HG03575 (cell line): ENCODE results near the gene PAK4.
"Not testable (repeated sequence)": the region's sequence is repeated elsewhere in the genome, so short reads cannot be mapped to it uniquely, and the experiment has no call there.

Source experiments
- ATAC-seq: cut with Tn5 transposase; IDR thresholded peaks from one replicate; pipeline ENCODE4 v1.9.1; 2021; ENCODE audit not compliant: unreplicated experiment, insufficient number of reproducible peaks, low FRiP score; ENCODE audit errors: extremely low read depth

PAK4 gene

GRCh38 chr19:39194832-39195542 lies 69.4 kb downstream of the PAK4 start:
- no peak for ATAC-seq

DNA sequence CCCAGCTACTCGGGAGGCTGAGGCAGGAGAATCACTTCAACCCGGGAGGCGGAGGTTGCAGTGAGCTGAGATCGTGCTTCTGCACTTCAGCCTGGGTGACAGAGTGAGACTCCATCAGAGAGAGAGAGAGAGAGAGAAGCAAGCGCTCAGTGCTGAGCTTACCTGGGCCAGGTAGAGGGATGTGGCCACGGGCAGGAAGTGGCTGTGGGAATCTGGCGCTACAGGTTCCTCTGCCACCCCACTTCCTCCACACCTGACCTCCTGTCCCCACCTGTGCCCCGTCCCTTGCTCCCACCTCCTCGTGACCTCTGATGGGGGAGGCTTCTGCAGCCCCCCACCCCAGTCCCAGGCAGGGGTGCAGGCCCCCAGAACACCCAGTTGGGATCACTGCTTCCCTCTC lies 70.2 kb downstream of the PAK4 start:
- no peak for ATAC-seq

DNA sequence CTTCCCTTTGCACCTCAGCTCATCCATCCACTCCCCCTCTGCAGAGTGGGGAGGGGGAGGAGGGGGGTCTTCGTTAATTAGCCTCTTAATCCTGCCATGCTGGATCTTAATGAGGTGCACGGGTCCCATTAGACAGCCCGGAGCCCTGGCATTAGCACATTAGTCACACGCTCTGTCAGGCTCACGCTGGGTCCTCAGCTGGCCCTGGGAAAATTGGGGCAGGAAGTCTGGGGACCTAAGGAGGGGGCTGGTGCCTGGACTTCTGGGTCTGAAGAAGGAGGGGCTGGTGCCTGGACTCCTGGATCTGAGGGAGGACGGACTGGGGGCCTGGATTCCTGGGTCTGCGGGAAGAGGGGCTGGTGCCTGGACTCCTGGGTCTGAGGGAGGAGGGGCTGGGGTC lies 70.7 kb downstream of the PAK4 start:
- no peak for ATAC-seq

DNA sequence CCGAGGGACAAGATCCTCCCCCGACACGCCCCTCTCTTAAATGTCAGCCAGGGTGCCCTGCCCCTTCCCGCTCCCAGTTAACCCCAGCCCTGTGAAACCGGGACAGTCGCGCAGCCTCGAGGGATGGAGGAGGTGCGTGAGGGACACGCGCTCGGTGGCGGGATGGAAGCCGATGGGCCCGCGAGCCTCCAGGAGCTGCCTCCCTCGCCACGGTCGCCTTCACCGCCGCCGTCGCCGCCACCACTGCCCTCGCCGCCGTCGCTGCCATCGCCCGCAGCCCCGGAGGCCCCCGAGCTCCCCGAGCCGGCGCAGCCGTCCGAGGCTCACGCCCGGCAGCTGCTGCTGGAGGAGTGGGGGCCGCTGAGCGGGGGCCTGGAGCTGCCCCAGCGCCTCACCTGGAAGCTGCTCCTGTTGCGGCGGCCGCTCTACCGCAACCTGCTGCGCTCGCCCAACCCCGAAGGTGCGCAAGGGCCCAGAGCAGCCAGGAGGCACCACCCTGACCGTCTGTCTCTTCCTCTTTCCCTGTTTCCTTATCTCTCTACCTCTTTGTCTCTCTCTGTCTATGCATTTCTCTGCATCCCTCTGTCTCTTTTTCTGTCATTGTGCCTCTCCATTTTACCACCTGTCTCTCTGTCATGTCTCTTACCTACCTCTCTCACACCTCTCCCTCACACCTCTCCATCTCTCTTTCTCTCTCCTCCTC lies 71.4 kb downstream of the PAK4 start, which contains the start of gene NCCRP1:
NCCRP1 (plus strand) TSS at position 105 of the 703 bp plus-strand sequence; CDS start at position 124, 19 bp downstream.
- ATAC-seq, result no peak

DNA sequence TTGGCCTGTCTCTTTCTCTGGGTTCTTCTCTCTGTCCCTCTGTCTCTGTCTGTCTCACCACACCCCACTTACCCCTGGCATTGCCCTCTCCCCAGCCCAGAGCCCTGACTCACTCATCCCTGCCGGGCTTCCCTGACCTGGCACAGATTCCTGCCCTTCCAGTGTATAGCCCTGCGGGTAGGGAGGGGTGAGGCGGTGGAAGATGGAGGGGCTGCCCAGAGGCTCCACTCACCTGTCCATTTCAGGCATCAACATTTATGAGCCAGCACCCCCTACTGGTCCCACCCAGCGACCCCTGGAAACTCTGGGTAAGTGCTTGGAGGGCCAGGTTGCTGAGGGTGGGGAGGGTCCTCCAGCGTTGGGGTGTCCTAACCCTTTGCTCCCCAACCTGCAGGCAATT lies 72.2 kb downstream of the PAK4 start:
- no peak for ATAC-seq

GRCh38 chr19:39199025-39199424 lies 73.4 kb downstream of the PAK4 start:
- no peak for ATAC-seq

GRCh38 chr19:39200066-39200802 lies 74.6 kb downstream of the PAK4 start:
- ATAC-seq, result no peak

DNA sequence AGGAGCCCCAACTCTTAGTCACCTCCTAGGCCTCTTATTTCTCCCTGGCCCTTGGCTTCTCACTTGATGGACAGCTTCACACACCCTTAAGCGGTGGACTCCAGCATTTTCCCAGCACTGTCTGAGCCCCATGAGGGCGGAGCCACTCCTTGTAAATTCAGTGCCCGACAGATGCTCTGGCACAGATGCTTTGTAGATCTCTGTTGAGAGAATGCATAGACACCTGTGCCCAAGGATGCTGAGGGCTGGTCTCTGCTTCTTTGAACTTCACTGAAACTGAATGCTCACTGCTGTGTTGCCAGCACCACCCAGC lies 75.2 kb downstream of the PAK4 start:
- ATAC-seq, result no peak

GRCh38 chr19:39202998-39203355 lies 77.4 kb downstream of the PAK4 start:
- no peak for ATAC-seq

- ATAC-seq, result no peak
These were observed 78.1 kb downstream of the PAK4 start, which contains the start of gene SYCN for GRCh38 chr19:39203372-39204341. SYCN (minus strand) TSS chr19:39204263; CDS start chr19:39204254, 9 bp downstream.

DNA sequence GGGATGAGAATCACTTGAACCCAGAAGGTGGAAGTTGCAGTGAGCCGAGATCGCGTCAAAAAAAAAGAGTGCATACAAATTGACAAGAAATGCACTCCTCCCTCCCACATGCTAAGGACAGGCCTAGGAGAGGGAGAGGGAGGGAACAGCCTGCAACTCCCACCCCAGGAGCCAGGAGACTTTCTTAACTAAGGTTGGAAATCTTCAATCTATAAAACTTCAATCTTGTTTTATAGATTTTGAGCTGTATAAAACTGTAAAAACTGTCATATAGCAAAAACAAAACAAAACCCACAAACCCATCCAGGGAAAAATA lies 79.8 kb downstream of the PAK4 start:
- ATAC-seq, result no peak

- ATAC-seq, result no peak
These were observed 80.5 kb downstream of the PAK4 start for GRCh38 chr19:39206122-39206521.

DNA sequence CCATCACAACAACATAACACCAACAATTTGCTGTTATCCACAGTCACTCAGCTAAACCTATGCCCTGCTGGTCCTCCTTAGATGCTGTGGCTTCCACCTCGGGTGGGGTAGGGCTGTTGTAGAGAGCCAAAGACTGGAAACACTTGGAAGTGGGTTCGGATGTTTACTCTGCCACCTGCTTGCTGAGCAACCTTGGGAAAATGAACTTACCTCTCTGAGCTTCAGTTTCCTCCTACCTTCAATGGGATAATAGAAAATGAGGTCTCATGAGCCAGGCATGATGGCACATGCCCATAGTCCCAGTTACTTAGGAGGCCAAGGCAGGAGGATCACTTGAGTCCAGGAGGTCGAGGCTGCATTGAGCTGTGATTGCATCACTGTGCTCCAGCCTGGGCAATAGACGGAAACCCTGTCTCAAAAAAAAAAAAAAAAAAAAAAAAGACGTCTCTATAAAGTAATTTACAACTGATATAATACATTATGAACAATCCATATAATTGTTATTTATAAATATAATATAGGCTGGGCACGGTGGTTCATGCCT lies 81.8 kb downstream of the PAK4 start:
- no peak for ATAC-seq

DNA sequence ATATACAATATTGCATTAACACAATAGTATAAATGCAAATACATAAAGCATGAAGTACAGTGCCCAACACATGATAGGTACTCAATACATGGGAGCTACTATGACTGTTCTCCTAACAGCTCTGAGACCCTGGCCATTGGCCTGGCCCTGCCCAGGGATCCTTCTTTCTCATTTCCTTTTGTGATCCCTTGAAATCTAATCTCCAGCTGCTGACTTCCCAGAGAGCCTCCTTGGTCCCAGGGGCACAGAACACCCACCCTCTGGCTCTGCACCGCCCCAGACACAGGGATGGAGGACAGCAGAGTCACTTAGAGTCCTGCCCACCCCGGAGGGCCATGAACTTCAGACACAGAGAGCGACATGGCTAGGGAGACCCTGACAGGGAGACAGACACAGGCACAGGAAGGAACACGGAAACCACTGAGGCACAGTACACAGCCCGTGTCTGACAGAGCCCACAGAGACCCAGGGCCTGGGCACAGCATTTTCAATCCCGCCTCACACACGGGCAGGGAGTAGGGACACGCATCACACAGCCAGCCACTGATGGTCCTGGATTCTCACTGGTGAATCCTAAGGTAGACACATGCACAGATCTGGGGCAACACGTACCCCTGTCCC lies 82.7 kb downstream of the PAK4 start:
- no peak for ATAC-seq

DNA sequence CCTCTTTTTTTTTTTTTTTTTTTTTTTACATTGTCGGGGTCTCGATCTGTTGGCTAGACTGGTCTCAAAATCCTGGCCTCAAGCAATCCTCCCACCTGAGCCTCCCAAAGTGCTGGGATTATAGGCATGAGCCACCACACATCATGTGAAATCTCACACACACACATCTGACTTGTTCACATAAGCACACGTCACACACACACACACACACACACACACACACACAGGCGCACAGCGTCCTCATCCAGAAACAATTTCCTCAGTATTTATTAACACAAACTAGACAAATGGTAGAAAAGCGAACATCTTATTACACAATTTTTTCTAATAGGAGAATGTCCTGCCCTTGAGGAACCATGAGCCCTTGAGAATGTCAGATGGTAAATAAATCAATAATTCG lies 83.6 kb downstream of the PAK4 start:
- no peak for ATAC-seq

DNA sequence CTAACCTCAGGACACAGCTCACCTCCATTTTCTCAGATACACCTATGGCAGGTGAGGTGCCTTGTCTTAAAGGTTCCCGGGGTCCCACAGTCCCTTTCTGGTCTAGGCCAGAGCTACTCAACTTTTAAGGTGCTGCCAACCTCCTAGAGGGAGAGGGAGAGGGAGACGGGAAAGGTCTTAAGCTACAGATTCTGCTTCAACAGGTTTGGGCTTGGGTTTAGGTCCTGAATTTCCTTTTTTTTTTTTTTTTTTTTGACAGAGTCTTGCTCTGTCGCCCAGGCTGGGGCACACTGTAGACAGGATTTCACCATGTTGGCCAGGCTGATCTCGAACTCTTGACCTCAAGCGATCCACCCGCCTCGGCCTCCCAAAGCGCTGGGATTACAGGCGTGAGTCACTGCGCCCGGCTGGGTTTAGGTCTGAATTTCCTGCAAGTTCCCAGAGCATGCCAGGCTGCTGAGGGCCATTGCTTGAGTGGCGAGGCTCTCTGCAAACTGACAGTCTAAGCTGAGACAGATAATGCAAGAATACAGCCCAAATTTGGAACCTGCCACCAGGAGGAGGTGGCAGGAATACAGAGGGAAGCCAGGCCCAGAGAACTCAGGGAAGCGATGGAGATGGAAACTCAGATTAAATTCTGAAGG lies 86.3 kb downstream of the PAK4 start:
- ATAC-seq, result no peak

DNA sequence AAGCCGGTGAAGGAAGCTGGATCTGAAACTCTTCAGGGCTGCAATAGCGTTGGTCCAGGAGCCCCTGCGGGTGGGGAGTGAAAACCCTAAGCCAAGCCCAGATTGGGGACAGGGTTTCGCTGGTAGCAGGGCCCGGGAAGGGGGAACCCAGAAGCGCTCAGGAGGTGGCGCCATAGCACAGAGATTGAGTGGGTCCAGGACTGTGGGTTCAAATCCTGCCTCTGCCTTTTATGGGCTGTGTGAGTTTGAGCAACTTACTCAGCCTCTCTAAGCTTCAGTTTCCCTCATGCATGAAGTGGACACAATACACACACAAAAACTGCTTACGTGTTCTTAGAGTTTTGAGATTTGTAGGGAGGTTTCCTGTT lies 86.8 kb downstream of the PAK4 start:
- ATAC-seq, result no peak

- not testable (repeated sequence) for ATAC-seq
These were observed 89.7 kb downstream of the PAK4 start for GRCh38 chr19:39215323-39215722.
